ENCODE data around the gene ARRB1.
"Not testable (repeated sequence)": the region's sequence is repeated elsewhere in the genome, so short reads cannot be mapped to it uniquely, and the experiment has no call there.

The ARRB1 gene

GRCh38 chr11:75351541-75351790 is at the start of gene ARRB1:
Gene ARRB1 (minus strand): TSS chr11:75351661. CDS start chr11:75351607, 54 bp downstream.
- peak in 1 of 3 experiments; percentile 69 for DNase-seq

DNA sequence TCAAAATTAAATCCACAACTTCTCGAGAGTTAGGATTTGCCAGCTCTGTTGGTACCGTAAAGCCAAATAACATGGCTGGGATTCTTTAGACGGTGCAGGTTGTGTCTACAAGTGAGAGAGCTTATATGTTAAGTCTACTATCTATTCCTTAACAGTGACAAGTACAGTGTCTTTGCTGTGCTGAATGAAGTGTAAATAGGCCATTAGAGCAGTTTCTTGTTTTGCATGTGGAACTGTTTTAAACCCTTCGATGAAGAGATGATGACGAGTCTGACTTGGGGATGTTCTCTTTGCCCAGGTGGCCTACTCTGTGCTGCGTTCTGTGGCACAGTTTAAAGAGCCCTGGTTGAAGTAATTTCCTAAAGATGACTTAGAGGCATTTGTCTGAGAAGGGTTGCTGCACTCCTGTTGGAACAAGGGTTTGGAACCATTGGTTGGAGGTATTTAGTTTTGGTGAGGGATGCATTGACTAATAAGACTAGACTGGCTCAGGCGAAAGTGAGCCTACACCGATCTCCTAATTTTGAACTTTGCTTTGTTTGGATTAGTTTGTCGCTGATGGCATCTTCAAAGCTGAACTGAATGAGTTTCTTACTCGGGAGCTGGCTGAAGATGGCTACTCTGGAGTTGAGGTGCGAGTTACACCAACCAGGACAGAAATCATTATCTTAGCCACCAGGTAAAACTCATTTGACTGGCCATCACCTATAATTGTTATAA is 48.8 kb upstream of the ARRB1 start:
- peak in 2 of 3 experiments; percentile 46 to 56 for DNase-seq

DNA sequence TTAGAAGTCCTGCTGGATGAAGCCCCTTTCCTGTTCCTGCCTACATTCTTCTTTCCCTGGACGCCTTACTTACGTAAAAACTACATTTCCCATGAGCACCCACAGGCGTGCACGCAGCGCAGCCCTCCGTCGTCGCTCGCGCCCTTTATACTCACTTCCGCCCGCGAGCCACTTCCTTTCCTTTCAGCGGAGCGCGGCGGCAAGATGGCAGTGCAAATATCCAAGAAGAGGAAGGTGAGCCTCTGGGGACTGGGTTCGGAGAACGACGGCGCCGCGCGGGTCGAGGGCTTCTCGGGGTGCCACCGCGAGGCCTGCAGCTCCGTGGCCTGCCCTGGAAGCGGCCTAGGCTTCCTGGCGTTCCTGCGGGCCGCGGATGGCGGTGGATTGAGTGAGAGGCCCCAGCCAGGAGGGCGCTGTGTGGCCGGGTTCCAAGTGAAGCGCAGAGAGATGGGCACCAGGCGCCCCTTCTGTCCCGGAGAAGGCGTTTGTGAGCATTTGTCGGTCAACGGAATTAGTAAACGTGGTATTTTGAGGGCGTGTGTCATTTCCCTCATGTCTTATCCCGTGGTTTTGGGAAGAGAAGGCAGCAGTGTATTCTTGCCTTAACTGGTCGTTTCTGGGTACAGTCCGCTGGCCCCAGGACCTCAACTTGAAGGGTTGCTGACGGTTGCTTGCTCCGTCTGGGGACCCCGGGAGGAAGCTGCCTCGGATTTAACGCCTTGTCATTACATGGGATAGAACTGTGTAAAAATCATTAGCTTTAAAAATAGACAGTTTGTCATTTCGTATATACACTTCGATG is 48.1 kb upstream of the ARRB1 start, which contains the start of gene RPS3:
TSS of gene RPS3 (plus strand) at position 175 of the 802 bp plus-strand sequence. CDS start at position 205, 30 bp downstream.
- peak; percentile 90 to 97 (median 95) for DNase-seq

DNA sequence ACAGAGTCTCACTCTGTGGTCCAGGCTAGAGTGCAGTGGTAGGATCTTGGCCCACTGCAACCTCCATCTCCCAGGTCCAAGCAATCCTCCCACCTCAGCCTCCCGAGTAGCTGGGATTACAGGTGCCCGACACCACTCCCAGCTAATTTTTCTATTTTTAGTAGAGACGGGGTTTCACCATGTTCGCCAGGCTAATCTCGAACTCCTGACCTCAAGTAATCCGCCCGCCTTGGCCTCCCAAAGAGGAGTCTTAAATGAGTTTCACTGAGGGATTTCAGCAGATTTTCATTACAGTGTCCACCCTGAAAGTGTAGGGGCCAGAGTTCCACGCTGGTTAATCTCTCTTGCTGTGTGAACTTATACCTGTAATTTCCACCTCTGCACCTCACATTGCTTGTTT is 47.4 kb upstream of the ARRB1 start:
- DNase-seq = no peak

DNA sequence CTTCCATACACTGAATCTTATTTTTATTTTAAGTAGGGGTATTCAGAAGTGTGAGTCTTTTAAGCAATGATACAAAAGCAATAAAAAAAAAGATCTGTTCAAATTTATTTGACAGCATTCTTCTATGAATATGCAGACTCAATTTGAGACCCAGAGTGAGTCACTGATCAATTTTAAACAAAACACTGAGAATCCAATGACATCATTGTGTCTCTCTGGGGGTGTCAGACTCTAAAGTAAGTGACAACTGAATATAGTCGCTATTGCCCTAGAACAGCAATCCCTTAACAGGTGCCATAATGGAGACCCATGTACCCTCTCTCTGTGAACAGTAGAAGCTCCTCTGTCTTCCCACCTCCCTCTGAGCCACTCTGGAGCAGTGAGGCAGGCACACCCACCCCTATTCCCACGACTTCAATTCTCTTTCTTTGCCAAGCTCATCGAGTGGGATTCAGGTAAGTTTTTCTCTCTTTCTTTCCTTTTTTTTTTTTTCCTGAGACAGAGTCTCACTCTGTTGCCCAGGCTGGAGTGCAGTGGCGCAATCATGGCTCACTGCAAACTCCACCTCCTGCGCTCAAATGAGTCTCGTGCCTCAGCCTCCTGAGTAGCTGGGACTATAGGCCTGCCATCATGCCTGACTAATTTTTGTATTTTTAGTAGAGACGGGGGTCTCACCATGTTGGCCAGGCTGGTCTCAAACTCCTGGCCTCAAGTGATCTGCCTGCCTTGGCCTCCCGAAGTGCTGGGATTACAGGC is 42.8 kb upstream of the ARRB1 start:
- no peak for DNase-seq

GRCh38 chr11:75389925-75390324 is 38.5 kb upstream of the ARRB1 start:
- no peak for DNase-seq

DNA sequence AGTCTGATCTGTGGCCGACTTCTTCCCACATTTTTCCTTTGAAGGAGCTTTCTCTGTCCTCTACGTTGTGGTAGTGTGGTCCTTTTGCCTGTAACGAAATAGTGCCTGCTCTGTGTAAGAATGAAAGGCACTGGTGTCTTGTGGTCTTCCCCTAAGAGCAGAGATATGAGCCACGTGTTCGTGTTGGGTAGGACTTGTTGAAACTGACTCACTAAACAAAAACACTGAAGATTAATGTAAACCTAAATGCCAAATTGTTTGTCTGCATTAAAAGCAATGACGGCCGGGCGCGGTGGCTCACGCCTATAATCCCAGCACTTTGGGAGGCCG is 37.8 kb upstream of the ARRB1 start:
- DNase-seq = no peak

DNA sequence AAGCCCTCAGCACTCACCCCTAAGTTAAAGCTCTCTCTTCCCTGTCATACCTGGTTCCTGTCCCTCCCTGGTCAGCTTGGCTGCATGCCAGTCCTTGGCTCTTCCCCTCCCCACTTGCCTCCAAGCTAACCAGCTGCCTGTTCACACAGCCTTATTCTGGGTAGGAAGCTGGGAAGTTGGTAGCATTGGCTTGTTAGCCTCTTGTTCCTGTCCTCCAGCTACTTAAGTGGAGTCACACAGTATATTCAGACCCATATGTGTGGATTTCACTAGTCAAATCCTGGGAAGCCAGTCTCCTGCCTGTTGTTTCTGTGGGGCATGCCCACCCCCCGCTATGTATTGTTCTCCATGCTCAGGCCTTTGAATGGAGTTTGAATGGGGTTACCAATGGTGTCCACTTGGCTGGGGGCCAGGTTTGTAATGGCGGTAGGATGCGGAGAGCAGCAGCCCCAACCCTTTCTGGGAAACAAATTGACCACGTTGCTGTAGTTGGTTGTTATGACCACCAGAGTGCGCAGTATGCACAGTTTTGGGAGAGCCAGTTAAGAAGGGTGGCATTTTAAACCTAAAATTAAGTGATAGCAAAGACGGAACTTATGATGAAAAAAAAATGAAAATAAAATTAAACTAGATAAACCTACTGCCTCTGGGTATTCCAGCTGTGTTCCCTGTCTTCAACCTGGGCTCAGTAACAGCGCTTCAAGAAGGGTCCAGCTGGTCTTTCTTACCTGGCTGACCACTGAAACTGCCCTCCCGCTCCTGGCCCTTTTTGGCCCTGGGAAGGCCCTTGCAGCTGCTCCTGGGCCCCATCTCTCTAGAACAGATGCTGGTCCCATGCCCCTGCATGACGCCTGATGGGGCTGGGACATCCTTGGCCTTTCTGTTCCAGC is 37.2 kb upstream of the ARRB1 start:
- peak; percentile 85 to 95 (median 85) for DNase-seq

DNA sequence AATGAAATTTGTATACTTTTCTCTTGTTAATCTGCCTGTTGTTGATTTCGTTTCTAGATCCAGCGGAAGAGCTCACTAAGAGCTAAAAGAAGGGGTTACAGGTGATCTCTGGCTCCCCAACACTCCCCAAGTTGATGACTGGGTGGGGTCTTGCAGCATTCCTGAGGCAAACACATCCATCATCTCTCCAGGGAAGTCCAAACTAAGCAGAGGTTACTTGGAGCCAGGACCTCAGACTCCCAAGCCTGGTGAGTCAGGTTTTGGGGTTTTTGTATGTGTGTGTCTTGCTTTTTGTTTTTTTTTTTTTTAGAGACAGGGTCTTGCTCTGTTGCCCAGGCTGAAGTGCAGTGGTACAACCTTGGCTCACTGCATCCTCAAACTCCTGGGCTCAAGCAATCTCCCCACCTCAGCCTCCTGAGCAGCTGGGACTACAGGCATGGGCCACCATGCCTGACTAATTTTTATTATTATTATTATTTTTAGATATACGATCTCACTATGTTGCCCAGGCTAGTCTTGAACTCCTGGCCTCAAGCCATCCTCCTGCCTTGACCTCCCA is 36.4 kb upstream of the ARRB1 start:
- DNase-seq = no peak

DNA sequence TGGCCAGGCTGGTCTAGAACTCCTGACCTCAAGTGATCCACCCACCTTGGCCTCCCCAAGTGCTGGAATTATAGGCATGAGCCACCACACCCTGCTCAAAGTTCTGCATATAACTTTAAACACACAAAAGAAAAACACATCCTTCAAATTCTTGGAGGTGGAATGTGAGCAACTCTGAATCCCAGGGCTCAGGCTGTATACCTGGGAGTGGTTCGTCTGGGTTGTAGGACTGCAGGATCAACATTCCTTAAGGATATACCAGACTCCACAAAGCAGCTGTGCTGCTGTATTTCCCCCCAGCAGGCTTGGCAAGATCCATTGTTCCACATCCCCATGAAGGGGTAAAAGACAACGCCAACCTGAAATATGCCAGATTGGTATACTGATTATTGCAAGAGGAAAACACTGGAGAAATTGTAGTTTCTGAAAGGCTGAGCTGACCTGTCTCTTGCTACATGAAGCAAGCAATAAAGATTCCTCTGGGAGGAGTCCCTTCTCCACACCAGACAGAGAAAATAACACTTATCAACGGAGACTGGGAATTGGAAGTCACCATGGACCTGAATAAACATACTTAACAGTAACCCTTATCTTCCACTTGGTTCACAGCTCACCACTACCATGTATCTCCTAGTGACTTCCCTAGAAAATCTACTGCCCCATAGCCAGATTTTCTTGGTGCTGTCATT is 35.6 kb upstream of the ARRB1 start:
- peak in 2 of 3 experiments; percentile 12 to 34 for DNase-seq

DNA sequence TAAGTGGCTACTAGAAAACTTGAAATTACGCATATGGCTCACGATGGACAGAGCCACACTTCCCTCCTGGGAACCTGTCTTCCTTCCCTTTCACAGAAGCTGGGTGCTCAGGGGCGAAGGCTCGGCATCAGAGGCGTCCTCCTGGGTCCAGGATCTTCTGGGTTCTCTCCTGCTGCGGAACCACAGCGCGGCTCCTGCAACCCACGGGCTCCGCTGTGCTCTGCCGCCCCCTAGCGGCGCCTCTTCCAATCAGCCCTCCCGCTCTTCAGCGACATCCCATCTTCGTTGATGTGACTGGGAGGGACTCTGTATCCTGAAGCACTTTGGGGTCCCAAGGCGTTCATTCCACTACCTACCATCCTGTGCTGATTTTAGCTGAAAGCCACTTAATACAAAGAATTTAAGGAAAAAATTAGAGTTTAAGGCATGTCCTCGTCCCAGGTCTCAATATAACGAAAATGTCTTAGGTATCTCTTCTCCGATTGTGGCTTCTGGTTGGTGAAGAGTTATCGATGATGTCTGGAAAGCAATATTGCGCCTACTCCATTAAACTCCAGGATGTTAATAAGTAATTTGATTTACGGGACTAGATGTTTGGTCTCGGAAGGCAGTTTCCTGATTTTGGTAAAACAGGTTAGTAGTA is 33.1 kb upstream of the ARRB1 start:
- peak; percentile 70 to 82 (median 79) for DNase-seq

DNA sequence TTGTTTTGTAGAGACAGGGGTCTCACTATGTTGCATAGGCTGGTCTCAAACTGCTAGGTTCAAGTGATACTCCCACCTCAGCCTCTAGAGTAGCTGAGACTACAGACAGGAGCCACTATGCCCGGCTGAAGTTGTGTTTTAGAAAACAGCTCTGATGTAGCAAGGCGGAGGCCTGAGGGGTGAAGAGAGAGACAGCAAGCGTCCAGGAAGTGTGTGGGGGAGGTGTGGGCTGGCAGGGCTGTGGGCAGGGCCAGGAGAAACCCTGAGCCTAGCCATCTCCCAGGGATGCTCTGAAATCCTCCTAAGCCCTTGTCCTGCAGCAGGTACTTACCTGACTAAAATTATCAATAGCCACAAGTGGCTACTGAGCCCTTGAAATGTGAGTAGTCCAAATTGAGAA is 31.8 kb upstream of the ARRB1 start:
- DNase-seq = peak in 1 of 3 experiments; percentile 15

GRCh38 chr11:75380716-75381420 is 29.4 kb upstream of the ARRB1 start:
- DNase-seq = no peak

DNA sequence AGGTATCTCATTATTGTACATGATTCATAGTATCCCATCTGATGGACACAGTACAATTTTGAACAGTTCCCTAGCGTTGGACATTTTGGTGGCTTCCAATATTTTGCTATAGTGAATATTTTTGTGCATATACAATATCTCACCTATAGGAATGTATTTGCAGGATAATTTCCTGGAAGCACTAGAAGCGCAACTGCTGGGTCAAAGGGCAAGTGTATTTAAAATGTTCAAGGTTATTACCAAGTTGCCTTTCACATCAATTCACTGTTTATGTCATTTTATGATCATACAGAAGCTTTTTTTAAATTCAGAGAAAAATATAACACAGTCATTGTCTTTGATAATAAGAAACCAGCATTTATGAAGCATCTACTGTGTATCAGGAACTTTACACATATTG is 28.8 kb upstream of the ARRB1 start:
- no peak for DNase-seq

DNA sequence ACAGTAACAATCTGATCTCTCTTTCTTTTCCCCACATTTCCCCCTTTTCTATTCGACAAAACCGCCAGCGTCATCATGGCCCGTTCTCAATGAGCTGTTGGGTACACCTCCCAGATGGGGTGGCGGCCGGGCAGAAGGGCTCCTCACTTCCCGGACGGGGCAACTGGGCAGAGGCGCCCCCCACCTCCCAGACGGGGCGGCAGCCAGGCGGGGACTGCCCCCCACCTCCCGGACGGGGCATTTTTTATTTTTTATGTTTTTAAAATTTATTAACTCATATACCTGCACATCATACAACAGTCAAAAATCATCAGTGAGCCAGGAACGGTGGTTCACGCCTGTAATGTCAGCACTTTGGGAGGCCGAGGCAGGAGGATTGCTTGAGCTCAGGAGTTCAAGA is 27.3 kb upstream of the ARRB1 start:
- DNase-seq = not testable (repeated sequence)

DNA sequence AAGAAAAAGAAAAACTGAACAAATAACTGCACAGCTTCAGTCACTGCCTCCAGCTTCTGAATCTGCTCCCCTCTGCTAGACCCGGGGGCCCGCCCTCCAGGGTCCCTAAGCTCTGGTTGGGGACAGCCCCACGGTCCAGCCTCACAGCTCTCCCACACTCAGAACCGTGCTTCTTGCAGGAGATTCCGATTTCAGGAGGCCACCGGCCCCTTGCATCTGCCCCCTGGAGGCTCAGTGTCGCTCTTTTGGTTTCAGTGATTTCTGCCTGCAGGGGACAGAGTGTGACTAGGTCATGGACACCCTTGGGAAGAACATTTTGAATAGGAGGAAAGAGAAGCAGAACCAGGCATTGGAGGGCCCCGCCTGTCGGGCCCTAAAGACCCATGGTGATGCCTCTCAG is 24.7 kb upstream of the ARRB1 start:
- DNase-seq = no peak

GRCh38 chr11:75375626-75376025 is 24.2 kb upstream of the ARRB1 start:
- no peak for DNase-seq

GRCh38 chr11:75374646-75375045 is 23.2 kb upstream of the ARRB1 start:
- DNase-seq = no peak

DNA sequence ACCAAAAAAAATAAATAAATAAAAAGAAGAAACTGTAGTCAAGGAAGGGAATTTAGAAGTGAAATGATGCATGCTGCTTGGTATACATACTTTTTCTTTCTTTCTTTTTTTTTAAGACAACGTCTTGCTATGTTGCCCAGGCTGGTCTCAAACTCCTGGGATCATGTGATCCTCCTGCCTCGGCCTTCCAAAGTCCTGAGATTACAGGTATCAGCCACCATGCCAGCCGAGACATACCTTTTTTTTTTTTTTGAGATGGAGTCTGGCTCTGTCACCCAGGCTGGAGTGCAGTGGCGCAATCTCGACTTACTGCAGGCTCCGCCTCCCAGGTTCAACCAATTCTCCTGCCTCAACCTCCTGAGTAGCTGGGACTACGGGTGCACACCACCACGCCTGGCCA is 21.7 kb upstream of the ARRB1 start:
- no peak for DNase-seq

All from NCI-H1417 (cell line).